GM23338 (cell line): ENCODE measurements around the gene SFSWAP. TPM values are rescaled to one million over a fixed set of nuclear protein-coding genes. Genes with fewer than 3 reads are reported as not detected.

Experiments
- ATAC-seq: fragments of 200-7000 bp; cut with Tn5 transposase; 3 replicates; pipeline ENCODE4 v1.9.1; 2020
- DNase-seq: peaks from one replicate; pipeline ENCODE4 v3.0.0-alpha.2; 2015; ENCODE audit warnings: low spot score
- H2AFZ ChIP-seq: fragments of 200-600 bp; sonication (generic); 2 replicates; pipeline ENCODE4 v1.8.0; 2016; ENCODE audit warnings: antibody characterized with exemption, mild to moderate bottlenecking, moderate library complexity
- H3F3A ChIP-seq: fragments of 200-600 bp; sonication (generic); replicated peaks from 2 replicates; pipeline ENCODE4 v1.8.0; 2017; ENCODE audit warnings: antibody characterized with exemption, mixed run types, low read depth
- H3K27ac ChIP-seq: fragments of 200-600 bp; sonication (generic); 2 replicates; pipeline ENCODE4 v1.6.1; 2016; ENCODE audit warnings: low read depth
- H3K27me3 ChIP-seq: fragments of 200-600 bp; sonication (generic); 2 replicates; pipeline ENCODE4 v1.8.0; 2016; ENCODE audit warnings: mild to moderate bottlenecking, mixed run types, moderate library complexity; ENCODE audit not compliant: insufficient read depth
- H3K36me3 ChIP-seq: fragments of 200-600 bp; sonication (generic); 2 replicates; pipeline ENCODE4 v1.8.0; 2016; ENCODE audit warnings: mild to moderate bottlenecking; ENCODE audit not compliant: insufficient read depth
- H3K4me1 ChIP-seq: fragments of 200-600 bp; sonication (generic); 2 replicates; pipeline ENCODE4 v1.8.0; 2016; ENCODE audit warnings: mild to moderate bottlenecking, moderate library complexity; ENCODE audit not compliant: insufficient read depth
- H3K4me2 ChIP-seq: fragments of 200-600 bp; sonication (generic); 2 replicates; pipeline ENCODE4 v1.7.1; 2017; ENCODE audit warnings: mixed run types
- H3K4me3 ChIP-seq: fragments of 200-600 bp; sonication (generic); 2 replicates; pipeline ENCODE4 v1.6.1; 2016; ENCODE audit warnings: mixed run types
- H3K79me2 ChIP-seq: fragments of 200-600 bp; sonication (generic); replicated peaks from 2 replicates; pipeline ENCODE4 v1.8.0; 2017; ENCODE audit warnings: mild to moderate bottlenecking; ENCODE audit not compliant: insufficient read depth
- H3K9me2 ChIP-seq: fragments of 200-600 bp; sonication (generic); 2 replicates; pipeline ENCODE4 v1.8.0; 2017; ENCODE audit not compliant: insufficient read depth
- H4K20me1 ChIP-seq: fragments of 200-600 bp; sonication (generic); replicated peaks from 2 replicates; pipeline ENCODE4 v1.8.0; 2017; ENCODE audit warnings: mild to moderate bottlenecking; ENCODE audit not compliant: insufficient read depth
- H3K27ac Mint-ChIP-seq: 2 replicates; pipeline ENCODE4 v1.8.0; 2020; ENCODE audit warnings: inconsistent platforms, mild to moderate bottlenecking, moderate library complexity, mixed read lengths
- H3K27me3 Mint-ChIP-seq: 3 replicates; pipeline ENCODE4 v1.8.0; 2022; ENCODE audit warnings: low read depth, mild to moderate bottlenecking, moderate library complexity, mixed read lengths, inconsistent platforms; ENCODE audit not compliant: insufficient read depth, poor library complexity
- H3K36me3 Mint-ChIP-seq: 3 replicates; pipeline ENCODE4 v1.8.0; 2021; ENCODE audit warnings: low read depth, mild to moderate bottlenecking, inconsistent platforms, moderate library complexity, mixed read lengths
- H3K4me1 Mint-ChIP-seq: 3 replicates; pipeline ENCODE4 v1.8.0; 2020; ENCODE audit warnings: mild to moderate bottlenecking, inconsistent platforms, mixed read lengths
- H3K4me3 Mint-ChIP-seq: 3 replicates; pipeline ENCODE4 v1.8.0; 2021; ENCODE audit warnings: moderate library complexity, mild to moderate bottlenecking, inconsistent platforms, mixed read lengths
- H3K9me3 Mint-ChIP-seq: 3 replicates; pipeline ENCODE4 v1.8.0; 2020; ENCODE audit warnings: moderate library complexity, mild to moderate bottlenecking, inconsistent platforms, mixed read lengths
- CREB1 ChIP-seq: fragments of 250-450 bp; sonication (Bioruptor Pico); IDR thresholded peaks from 2 replicates; pipeline ENCODE4 v1.5.0; 2020; ENCODE audit warnings: low read depth, mild to moderate bottlenecking, moderate library complexity
- EZH2 ChIP-seq: fragments of 200-600 bp; sonication (generic); IDR thresholded peaks from one replicate; pipeline ENCODE4 v1.8.0; 2017; ENCODE audit warnings: antibody characterized with exemption, mild to moderate bottlenecking, low read depth; ENCODE audit not compliant: unreplicated experiment
- JUNB ChIP-seq: IDR thresholded peaks from one replicate; pipeline ENCODE4 v1.6.1; 2016; ENCODE audit warnings: antibody characterized with exemption; ENCODE audit not compliant: unreplicated experiment
- NANOG ChIP-seq: IDR thresholded peaks from 2 replicates; pipeline ENCODE4 v1.6.1; 2016; ENCODE audit warnings: antibody characterized with exemption, borderline replicate concordance
- POLR2AphosphoS5 ChIP-seq: IDR thresholded peaks from 2 replicates; pipeline ENCODE4 v1.6.1; 2016; ENCODE audit warnings: antibody characterized with exemption, low read depth
- ZNF114 ChIP-seq: fragments of 250-450 bp; sonication (Bioruptor Pico); IDR thresholded peaks from 2 replicates; pipeline ENCODE4 v1.5.0; 2020; ENCODE audit warnings: mild to moderate bottlenecking, moderate library complexity
- ZNF331 ChIP-seq: fragments of 250-450 bp; sonication (Bioruptor Pico); IDR thresholded peaks from 2 replicates; pipeline ENCODE4 v1.5.0; 2020; ENCODE audit warnings: low read depth, mild to moderate bottlenecking, moderate library complexity
- polyA plus RNA-seq: library from polyadenylated mRNA; unstranded; fragments of >200 nt; fragmentation: Nextera tagmentation; extraction: Ambion mirVana; gene quantifications from 2 replicates; pipeline ENCODE4 v1.2.1, GENCODE V29; 2016
- total RNA-seq: library from RNA; depleted of rRNA; stranded (reverse); fragments of >200 nt; shearing (Covaris generic); gene quantifications from 2 replicates; pipeline ENCODE4 v1.2.3, GENCODE V29; 2014
- TF ChIP-seq, protein P1 (sequence below): fragments of 250-450 bp; sonication (Bioruptor Pico); IDR thresholded peaks from 2 replicates; pipeline ENCODE4 v1.5.0; 2020; ENCODE audit warnings: mild to moderate bottlenecking, moderate library complexity
- TF ChIP-seq, protein P2 (sequence below), 2 experiments: fragments of 200-600 bp in 1 of 2; sonication (generic) in 1 of 2; conservative IDR thresholded peaks; 2 replicates each; pipeline versions ENCODE4 v1.5.1 to v1.6.1; 2016 to 2017; ENCODE audit warnings: antibody characterized with exemption in 2 of 2, low read depth in 2 of 2, mild to moderate bottlenecking in 2 of 2, moderate library complexity in 1 of 2
- TF ChIP-seq, protein P3 (sequence below): IDR thresholded peaks from 2 replicates; pipeline ENCODE4 v1.6.1; 2016; ENCODE audit warnings: antibody characterized with exemption
- TF ChIP-seq, protein P4 (sequence below): IDR thresholded peaks from one replicate; pipeline ENCODE4 v1.6.1; 2018; ENCODE audit warnings: antibody characterized with exemption; ENCODE audit not compliant: unreplicated experiment

Gene SFSWAP
- total and polyA plus RNA-seq, 2 experiments from 2014 or later, result 41.0 to 49.8 TPM

DNA sequence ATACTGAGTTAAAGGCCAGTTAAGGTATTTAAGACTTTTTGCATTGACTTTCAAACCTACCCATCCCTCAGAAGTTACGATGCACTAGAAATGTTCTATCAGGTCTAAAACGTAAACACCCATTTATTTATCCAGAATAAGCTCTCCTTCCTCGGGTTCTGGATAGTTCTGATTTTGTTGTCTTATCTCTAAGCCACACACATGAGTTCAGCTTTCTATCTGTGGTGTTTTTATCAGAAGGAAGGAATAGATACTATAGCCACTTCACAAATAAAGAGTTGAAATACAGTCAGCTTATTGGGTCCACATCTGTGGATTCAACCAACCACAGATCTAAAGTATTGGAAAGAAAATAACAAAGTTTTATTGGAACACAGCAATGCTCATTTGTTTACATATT lies 5.4 kb downstream of the SFSWAP start (continued):
- TF ChIP-seq, protein P1, sequence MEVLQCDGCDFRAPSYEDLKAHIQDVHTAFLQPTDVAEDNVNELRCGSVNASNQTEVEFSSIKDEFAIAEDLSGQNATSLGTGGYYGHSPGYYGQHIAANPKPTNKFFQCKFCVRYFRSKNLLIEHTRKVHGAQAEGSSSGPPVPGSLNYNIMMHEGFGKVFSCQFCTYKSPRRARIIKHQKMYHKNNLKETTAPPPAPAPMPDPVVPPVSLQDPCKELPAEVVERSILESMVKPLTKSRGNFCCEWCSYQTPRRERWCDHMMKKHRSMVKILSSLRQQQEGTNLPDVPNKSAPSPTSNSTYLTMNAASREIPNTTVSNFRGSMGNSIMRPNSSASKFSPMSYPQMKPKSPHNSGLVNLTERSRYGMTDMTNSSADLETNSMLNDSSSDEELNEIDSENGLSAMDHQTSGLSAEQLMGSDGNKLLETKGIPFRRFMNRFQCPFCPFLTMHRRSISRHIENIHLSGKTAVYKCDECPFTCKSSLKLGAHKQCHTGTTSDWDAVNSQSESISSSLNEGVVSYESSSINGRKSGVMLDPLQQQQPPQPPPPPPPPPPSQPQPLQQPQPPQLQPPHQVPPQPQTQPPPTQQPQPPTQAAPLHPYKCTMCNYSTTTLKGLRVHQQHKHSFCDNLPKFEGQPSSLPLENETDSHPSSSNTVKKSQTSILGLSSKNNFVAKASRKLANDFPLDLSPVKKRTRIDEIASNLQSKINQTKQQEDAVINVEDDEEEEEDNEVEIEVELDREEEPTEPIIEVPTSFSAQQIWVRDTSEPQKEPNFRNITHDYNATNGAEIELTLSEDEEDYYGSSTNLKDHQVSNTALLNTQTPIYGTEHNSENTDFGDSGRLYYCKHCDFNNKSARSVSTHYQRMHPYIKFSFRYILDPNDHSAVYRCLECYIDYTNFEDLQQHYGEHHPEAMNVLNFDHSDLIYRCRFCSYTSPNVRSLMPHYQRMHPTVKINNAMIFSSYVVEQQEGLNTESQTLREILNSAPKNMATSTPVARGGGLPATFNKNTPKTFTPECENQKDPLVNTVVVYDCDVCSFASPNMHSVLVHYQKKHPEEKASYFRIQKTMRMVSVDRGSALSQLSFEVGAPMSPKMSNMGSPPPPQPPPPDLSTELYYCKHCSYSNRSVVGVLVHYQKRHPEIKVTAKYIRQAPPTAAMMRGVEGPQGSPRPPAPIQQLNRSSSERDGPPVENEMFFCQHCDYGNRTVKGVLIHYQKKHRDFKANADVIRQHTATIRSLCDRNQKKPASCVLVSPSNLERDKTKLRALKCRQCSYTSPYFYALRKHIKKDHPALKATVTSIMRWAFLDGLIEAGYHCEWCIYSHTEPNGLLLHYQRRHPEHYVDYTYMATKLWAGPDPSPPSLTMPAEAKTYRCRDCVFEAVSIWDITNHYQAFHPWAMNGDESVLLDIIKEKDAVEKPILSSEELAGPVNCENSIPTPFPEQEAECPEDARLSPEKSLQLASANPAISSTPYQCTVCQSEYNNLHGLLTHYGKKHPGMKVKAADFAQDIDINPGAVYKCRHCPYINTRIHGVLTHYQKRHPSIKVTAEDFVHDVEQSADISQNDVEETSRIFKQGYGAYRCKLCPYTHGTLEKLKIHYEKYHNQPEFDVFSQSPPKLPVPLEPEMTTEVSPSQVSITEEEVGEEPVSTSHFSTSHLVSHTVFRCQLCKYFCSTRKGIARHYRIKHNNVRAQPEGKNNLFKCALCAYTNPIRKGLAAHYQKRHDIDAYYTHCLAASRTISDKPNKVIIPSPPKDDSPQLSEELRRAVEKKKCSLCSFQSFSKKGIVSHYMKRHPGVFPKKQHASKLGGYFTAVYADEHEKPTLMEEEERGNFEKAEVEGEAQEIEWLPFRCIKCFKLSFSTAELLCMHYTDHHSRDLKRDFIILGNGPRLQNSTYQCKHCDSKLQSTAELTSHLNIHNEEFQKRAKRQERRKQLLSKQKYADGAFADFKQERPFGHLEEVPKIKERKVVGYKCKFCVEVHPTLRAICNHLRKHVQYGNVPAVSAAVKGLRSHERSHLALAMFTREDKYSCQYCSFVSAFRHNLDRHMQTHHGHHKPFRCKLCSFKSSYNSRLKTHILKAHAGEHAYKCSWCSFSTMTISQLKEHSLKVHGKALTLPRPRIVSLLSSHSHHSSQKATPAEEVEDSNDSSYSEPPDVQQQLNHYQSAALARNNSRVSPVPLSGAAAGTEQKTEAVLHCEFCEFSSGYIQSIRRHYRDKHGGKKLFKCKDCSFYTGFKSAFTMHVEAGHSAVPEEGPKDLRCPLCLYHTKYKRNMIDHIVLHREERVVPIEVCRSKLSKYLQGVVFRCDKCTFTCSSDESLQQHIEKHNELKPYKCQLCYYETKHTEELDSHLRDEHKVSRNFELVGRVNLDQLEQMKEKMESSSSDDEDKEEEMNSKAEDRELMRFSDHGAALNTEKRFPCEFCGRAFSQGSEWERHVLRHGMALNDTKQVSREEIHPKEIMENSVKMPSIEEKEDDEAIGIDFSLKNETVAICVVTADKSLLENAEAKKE (CRISPR knock-in tag), result no peak
- TF ChIP-seq, protein P2, sequence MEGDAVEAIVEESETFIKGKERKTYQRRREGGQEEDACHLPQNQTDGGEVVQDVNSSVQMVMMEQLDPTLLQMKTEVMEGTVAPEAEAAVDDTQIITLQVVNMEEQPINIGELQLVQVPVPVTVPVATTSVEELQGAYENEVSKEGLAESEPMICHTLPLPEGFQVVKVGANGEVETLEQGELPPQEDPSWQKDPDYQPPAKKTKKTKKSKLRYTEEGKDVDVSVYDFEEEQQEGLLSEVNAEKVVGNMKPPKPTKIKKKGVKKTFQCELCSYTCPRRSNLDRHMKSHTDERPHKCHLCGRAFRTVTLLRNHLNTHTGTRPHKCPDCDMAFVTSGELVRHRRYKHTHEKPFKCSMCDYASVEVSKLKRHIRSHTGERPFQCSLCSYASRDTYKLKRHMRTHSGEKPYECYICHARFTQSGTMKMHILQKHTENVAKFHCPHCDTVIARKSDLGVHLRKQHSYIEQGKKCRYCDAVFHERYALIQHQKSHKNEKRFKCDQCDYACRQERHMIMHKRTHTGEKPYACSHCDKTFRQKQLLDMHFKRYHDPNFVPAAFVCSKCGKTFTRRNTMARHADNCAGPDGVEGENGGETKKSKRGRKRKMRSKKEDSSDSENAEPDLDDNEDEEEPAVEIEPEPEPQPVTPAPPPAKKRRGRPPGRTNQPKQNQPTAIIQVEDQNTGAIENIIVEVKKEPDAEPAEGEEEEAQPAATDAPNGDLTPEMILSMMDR (conservative IDR thresholded peaks at IDR 0.05; ENCODE audit: low read depth in 2 of 2), result no peak
- TF ChIP-seq, protein P3, sequence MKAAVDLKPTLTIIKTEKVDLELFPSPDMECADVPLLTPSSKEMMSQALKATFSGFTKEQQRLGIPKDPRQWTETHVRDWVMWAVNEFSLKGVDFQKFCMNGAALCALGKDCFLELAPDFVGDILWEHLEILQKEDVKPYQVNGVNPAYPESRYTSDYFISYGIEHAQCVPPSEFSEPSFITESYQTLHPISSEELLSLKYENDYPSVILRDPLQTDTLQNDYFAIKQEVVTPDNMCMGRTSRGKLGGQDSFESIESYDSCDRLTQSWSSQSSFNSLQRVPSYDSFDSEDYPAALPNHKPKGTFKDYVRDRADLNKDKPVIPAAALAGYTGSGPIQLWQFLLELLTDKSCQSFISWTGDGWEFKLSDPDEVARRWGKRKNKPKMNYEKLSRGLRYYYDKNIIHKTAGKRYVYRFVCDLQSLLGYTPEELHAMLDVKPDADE, result no peak
- no peak for TF ChIP-seq NANOG

DNA sequence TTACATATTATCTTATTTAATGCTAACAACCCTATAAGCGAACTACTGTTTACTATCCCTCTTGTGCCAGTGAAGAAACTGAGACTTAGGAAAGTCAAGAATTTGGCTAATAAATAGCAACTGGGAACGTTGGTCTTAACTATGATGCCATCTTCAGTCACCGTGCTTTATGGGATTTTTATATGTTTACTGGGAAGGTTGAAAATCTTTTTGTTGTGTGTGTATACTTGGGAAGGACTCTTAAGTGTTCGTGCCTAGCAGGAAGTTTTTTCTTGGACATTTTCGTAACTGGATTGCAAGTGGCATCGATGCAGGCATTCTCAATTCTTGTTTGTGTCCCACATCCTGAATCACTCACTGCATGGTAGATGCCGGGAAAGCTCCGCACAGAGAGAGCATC lies 9.4 kb downstream of the SFSWAP start:
- peaks cover 41% of the 10 kb centered on the region for H3K79me2 ChIP-seq
- H3K36me3 ChIP-seq, result peaks cover 25% of the 10 kb centered on the region
- Mint-ChIP-seq H3K27ac (peak overlapping the region; percentile 93), H3K27me3 (peaks cover 3% of the 10 kb centered on the region), H3K9me3 (no peaks in the 10 kb centered on the region), H3K36me3 (peaks cover 81% of the 10 kb centered on the region), H3K4me1 (peaks cover 50% of the 10 kb centered on the region), H3K4me3 (no peak overlapping the region)
- H4K20me1 ChIP-seq, result no peaks in the 10 kb centered on the region
- DNase-seq, result no peak
- peak overlapping the region; percentile 28; the same call in 1 of the 2 replicates for H3K27ac ChIP-seq
- no peak overlapping the region for H3K4me2 ChIP-seq
- H2AFZ ChIP-seq, result no peak overlapping the region
- no peak overlapping the region for H3K4me3 ChIP-seq
- H3K27me3 ChIP-seq, result no peaks in the 10 kb centered on the region
- H3K4me1 ChIP-seq, result peaks cover 31% of the 10 kb centered on the region
- peaks cover 14% of the 10 kb centered on the region; the same call in 1 of the 2 replicates for H3F3A ChIP-seq
- no peaks in the 10 kb centered on the region for H3K9me2 ChIP-seq
- no peak for ATAC-seq
- TF ChIP-seq, protein P4, sequence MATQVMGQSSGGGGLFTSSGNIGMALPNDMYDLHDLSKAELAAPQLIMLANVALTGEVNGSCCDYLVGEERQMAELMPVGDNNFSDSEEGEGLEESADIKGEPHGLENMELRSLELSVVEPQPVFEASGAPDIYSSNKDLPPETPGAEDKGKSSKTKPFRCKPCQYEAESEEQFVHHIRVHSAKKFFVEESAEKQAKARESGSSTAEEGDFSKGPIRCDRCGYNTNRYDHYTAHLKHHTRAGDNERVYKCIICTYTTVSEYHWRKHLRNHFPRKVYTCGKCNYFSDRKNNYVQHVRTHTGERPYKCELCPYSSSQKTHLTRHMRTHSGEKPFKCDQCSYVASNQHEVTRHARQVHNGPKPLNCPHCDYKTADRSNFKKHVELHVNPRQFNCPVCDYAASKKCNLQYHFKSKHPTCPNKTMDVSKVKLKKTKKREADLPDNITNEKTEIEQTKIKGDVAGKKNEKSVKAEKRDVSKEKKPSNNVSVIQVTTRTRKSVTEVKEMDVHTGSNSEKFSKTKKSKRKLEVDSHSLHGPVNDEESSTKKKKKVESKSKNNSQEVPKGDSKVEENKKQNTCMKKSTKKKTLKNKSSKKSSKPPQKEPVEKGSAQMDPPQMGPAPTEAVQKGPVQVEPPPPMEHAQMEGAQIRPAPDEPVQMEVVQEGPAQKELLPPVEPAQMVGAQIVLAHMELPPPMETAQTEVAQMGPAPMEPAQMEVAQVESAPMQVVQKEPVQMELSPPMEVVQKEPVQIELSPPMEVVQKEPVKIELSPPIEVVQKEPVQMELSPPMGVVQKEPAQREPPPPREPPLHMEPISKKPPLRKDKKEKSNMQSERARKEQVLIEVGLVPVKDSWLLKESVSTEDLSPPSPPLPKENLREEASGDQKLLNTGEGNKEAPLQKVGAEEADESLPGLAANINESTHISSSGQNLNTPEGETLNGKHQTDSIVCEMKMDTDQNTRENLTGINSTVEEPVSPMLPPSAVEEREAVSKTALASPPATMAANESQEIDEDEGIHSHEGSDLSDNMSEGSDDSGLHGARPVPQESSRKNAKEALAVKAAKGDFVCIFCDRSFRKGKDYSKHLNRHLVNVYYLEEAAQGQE, result no peak
- TF ChIP-seq, protein P3, result no peak
- no peak for TF ChIP-seq EZH2
- TF ChIP-seq CREB1, result no peak
- no peak for TF ChIP-seq ZNF114
- TF ChIP-seq JUNB, result no peak
- TF ChIP-seq POLR2AphosphoS5, result no peak
- TF ChIP-seq ZNF331, result no peak
